Endothelial cell of umbilical vein (primary cell): Measurements from ENCODE around the gene CAMTA1. TPM values are rescaled to one million over a fixed set of nuclear protein-coding genes. Genes with fewer than 3 reads are reported as not detected.

ENCODE experiments used
- BruUV-seq: library from RNA; stranded (reverse); fragments of 400-500 nt; replicated peaks from 2 replicates; lab custom pipeline; 2021; lab: Mats Ljungman, UMichigan
- CTCF ChIA-PET: fragments of 300-600, 350-600 bp; sonication (Branson Sonifier 250); formaldehyde crosslinking; loops from one replicate; lab custom pipeline; 2021; ENCODE audit warnings: antibody characterized with exemption, inconsistent platforms; lab: Charles Lee
- POLR2A ChIA-PET: fragments of 300-600, 350-600 bp; sonication (Branson Sonifier 250); formaldehyde crosslinking; loops from one replicate; lab custom pipeline; 2021; ENCODE audit warnings: antibody characterized with exemption, inconsistent platforms; lab: Charles Lee
- DNase-seq: peaks from one replicate; pipeline ENCODE4 v3.0.0-alpha.2; 2011; ENCODE audit warnings: low read depth, low spot score
- FAIRE-seq: peaks from 2 replicates; lab custom pipeline; 2011; peaks lifted over from hg19 to GRCh38; lab: Jason Lieb, UNC
- H2AFZ ChIP-seq: 2 replicates; pipeline ENCODE4 v1.6.0; 2012; ENCODE audit warnings: low read depth, low read length, control low read depth, inconsistent platforms
- H3K27ac ChIP-seq: 2 replicates; pipeline ENCODE4 v1.5.1; 2011; ENCODE audit warnings: low read depth, mild to moderate bottlenecking, control low read depth, low read length, moderate library complexity; ENCODE audit not compliant: insufficient read depth
- H3K27me3 ChIP-seq, 2 experiments: 2 replicates each; pipeline versions ENCODE4 v1.6.0 to v1.6.1; 2011; ENCODE audit warnings: low read length in 2 of 2, mixed read lengths in 1 of 2; ENCODE audit not compliant: control insufficient read depth in 2 of 2, insufficient read depth in 2 of 2
- H3K36me3 ChIP-seq, 2 experiments: 2 replicates in 1 of 2; 3 replicates in 1 of 2; pipeline ENCODE4 v1.5.1; 2011; ENCODE audit warnings: low read length in 2 of 2, mild to moderate bottlenecking in 1 of 2, moderate library complexity in 1 of 2; ENCODE audit not compliant: control insufficient read depth in 2 of 2, insufficient read depth in 2 of 2; ENCODE audit errors: extremely low read depth in 1 of 2
- H3K4me1 ChIP-seq: 3 replicates; pipeline ENCODE4 v1.5.1; 2011; ENCODE audit warnings: mild to moderate bottlenecking, low read length; ENCODE audit not compliant: control insufficient read depth, insufficient read depth; ENCODE audit errors: extremely low read depth
- H3K4me2 ChIP-seq: 2 replicates; pipeline ENCODE4 v1.6.1; 2011; ENCODE audit warnings: low read length, control low read depth, mixed read lengths; ENCODE audit not compliant: insufficient read depth
- H3K4me3 ChIP-seq, 3 experiments: fragments of 200-600 bp in 1 of 3; sonication (generic), shearing (Covaris generic) in 1 of 3; replicated peaks in 1 of 3; 2 replicates each; pipeline ENCODE4 v1.5.1; 2011 to 2016; ENCODE audit warnings: control low read depth in 3 of 3, low read length in 3 of 3, mild to moderate bottlenecking in 2 of 3, inconsistent platforms in 1 of 3, low read depth in 1 of 3, moderate library complexity in 1 of 3; ENCODE audit not compliant: insufficient read depth in 1 of 3
- H3K79me2 ChIP-seq: 2 replicates; pipeline ENCODE4 v1.6.0; 2012; ENCODE audit warnings: low read length, inconsistent platforms; ENCODE audit not compliant: control insufficient read depth, insufficient read depth
- H3K9ac ChIP-seq: replicated peaks from 2 replicates; pipeline ENCODE3; 2011; ENCODE audit warnings: low read length, control low read depth; ENCODE audit not compliant: insufficient read depth; ENCODE audit errors: extremely low read depth
- H3K9me1 ChIP-seq: replicated peaks from 3 replicates; pipeline ENCODE4 v1.6.0; 2011; ENCODE audit warnings: mild to moderate bottlenecking, low read length; ENCODE audit not compliant: control insufficient read depth, insufficient read depth; ENCODE audit errors: extremely low read depth
- H3K9me3 ChIP-seq: replicated peaks from 2 replicates; pipeline ENCODE4 v1.5.1; 2012; ENCODE audit warnings: low read length, inconsistent platforms; ENCODE audit not compliant: control insufficient read depth, insufficient read depth
- H4K20me1 ChIP-seq: replicated peaks from 2 replicates; pipeline ENCODE3; 2011; ENCODE audit warnings: mild to moderate bottlenecking, low read length; ENCODE audit not compliant: control insufficient read depth, insufficient read depth; ENCODE audit errors: extremely low read depth
- EZH2 ChIP-seq: IDR thresholded peaks from 2 replicates; pipeline ENCODE4 v1.6.1; 2012; ENCODE audit warnings: borderline replicate concordance, low read depth, mild to moderate bottlenecking, moderate library complexity, low read length, inconsistent platforms; ENCODE audit not compliant: severe bottlenecking
- FOS ChIP-seq: IDR thresholded peaks from 2 replicates; pipeline ENCODE4 v1.6.1; 2011; ENCODE audit warnings: mild to moderate bottlenecking, low read length, moderate library complexity, borderline replicate concordance; ENCODE audit not compliant: insufficient read depth
- GATA2 ChIP-seq: IDR thresholded peaks from 2 replicates; pipeline ENCODE4 v1.7.0; 2011; ENCODE audit warnings: low read depth, mild to moderate bottlenecking, moderate library complexity, mixed read lengths, low read length; ENCODE audit not compliant: insufficient read length, insufficient read depth
- JUN ChIP-seq: IDR thresholded peaks from 2 replicates; pipeline ENCODE4 v1.6.1; 2011; ENCODE audit warnings: borderline replicate concordance, low read depth; ENCODE audit not compliant: insufficient read length, insufficient read depth
- MAX ChIP-seq: IDR thresholded peaks from 2 replicates; pipeline ENCODE4 v1.6.1; 2011; ENCODE audit not compliant: insufficient read depth, insufficient read length
- MYC ChIP-seq: IDR thresholded peaks from one replicate; pipeline ENCODE4 v1.6.1; 2011; ENCODE audit warnings: mild to moderate bottlenecking, low read depth, low read length
- POLR2A ChIP-seq: IDR thresholded peaks from 2 replicates; pipeline ENCODE4 v1.6.1; 2012; ENCODE audit warnings: low read depth, mild to moderate bottlenecking, control low read depth, low read length
- POLR2AphosphoS5 ChIP-seq: IDR thresholded peaks from 2 replicates; pipeline ENCODE4 v1.6.1; 2012; ENCODE audit warnings: low read depth, mild to moderate bottlenecking, control low read depth, low read length, moderate library complexity; ENCODE audit not compliant: insufficient read depth
- dilution Hi-C: fragments of 300-500 bp; cut with MboI; formaldehyde crosslinking; loops from one replicate; pipeline ENCODE4 v1.15.0; 2019; ENCODE audit warnings: low sequenced_read_pairs; ENCODE audit not compliant: extremely low pct_ligation_motif_present
- intact Hi-C: fragments of 100-400 bp; cut with micrococcal nuclease; formaldehyde crosslinking; loops from one replicate; pipeline ENCODE4 v1.10.0; 2022
- polyA plus RNA-seq, 4 experiments: library from polyadenylated mRNA; depleted of rRNA in 3 of 4; stranded (reverse) in 3 of 4; unstranded in 1 of 4; fragments of >200 nt; gene quantifications; 2 replicates each; pipeline versions ENCODE4 v1.2.1 to v1.2.3, GENCODE V29; 2011 to 2012; ENCODE audit warnings: missing spikeins in 1 of 4
- total RNA-seq: library from RNA; stranded (reverse); gene quantifications from 2 replicates; pipeline ENCODE4 v1.2.3, GENCODE V29; 2021
- TF ChIP-seq, protein P1 (sequence below), 2 donors: IDR thresholded peaks; 1 replicate in 1 of 2; 2 replicates in 1 of 2; pipeline ENCODE4 v1.5.1; 2011; ENCODE audit warnings: low read length in 2 of 2, mild to moderate bottlenecking in 2 of 2, moderate library complexity in 2 of 2, control low read depth in 1 of 2, inconsistent platforms in 1 of 2, low read depth in 1 of 2; ENCODE audit not compliant: insufficient read depth in 1 of 2; ENCODE audit errors: extremely low read depth in 1 of 2

The CAMTA1 gene
- total and polyA plus RNA-seq, 2 donors (not counting 3 experiments of a cell fraction or from before 2014, with no cell fraction given) = 50.8 to 92.7 TPM

GRCh38 chr1:7454895-7455784 is 669.9 kb downstream of the CAMTA1 start:
- TF ChIP-seq EZH2 (no peak), MAX (no peak), GATA2 (no peak), JUN (no peak), FOS (no peak), POLR2A (no peak), POLR2AphosphoS5 (no peak), MYC (no peak)
- TF ChIP-seq, protein P1, sequence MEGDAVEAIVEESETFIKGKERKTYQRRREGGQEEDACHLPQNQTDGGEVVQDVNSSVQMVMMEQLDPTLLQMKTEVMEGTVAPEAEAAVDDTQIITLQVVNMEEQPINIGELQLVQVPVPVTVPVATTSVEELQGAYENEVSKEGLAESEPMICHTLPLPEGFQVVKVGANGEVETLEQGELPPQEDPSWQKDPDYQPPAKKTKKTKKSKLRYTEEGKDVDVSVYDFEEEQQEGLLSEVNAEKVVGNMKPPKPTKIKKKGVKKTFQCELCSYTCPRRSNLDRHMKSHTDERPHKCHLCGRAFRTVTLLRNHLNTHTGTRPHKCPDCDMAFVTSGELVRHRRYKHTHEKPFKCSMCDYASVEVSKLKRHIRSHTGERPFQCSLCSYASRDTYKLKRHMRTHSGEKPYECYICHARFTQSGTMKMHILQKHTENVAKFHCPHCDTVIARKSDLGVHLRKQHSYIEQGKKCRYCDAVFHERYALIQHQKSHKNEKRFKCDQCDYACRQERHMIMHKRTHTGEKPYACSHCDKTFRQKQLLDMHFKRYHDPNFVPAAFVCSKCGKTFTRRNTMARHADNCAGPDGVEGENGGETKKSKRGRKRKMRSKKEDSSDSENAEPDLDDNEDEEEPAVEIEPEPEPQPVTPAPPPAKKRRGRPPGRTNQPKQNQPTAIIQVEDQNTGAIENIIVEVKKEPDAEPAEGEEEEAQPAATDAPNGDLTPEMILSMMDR (IDR thresholded peaks at IDR 0.05; ENCODE audit: extremely low read depth in 1 of 2, insufficient read depth in 1 of 2, low read depth in 1 of 2, low read length in 2 of 2) = no peak
- Histone ChIP-seq H3K36me3 (no peaks in the 10 kb centered on the region), H3K9ac (no peak overlapping the region), H2AFZ (no peak overlapping the region), H3K4me1 (no peaks in the 10 kb centered on the region), H3K27me3 (no peaks in the 10 kb centered on the region), H3K9me3 (no peaks in the 10 kb centered on the region), H4K20me1 (no peaks in the 10 kb centered on the region), H3K4me3 (no peak overlapping the region), H3K4me2 (no peak overlapping the region), H3K9me1 (no peaks in the 10 kb centered on the region), H3K79me2 (no peaks in the 10 kb centered on the region), H3K27ac (no peak overlapping the region)
- ChIA-PET CTCF (no interaction called here), POLR2A (no interaction called here)
- BruUV-seq = no TSS peak
- intact Hi-C loops = loop anchor here (2.0 kb wide), 1 partner anchor 192 kb away; no protein-coding TSS in a partner anchor
- FAIRE-seq = no peak
- dilution Hi-C loops = no loop called here
- DNase-seq = no peak
